Right cardiac atrium (tissue), 5 donors: ENCODE results near the gene RNASEH2B. TPM values are rescaled to one million over a fixed set of nuclear protein-coding genes. Genes with fewer than 3 reads are reported as not detected.
A peak's percentile ranks its signal among the peaks of the same experiment; 100 is the strongest.

Experiments
- ATAC-seq, 2 donors: fragments of 200-7000 bp; cut with Tn5 transposase; one replicate each; pipeline versions ENCODE4 v1.8.0 to v1.9.1; 2020; ENCODE audit warnings: moderate library complexity in 2 of 2, mild to moderate bottlenecking in 1 of 2
- DNase-seq, 3 donors: peaks; one replicate each; pipeline ENCODE4 v3.0.0-alpha.2; 2020
- H3K27ac ChIP-seq: one replicate; pipeline ENCODE4 v1.5.1; 2013; ENCODE audit warnings: mild to moderate bottlenecking, low read length, control low read depth, moderate library complexity
- H3K27me3 ChIP-seq: one replicate; pipeline ENCODE4 v1.6.1; 2013; ENCODE audit not compliant: control insufficient read depth, insufficient read depth
- H3K4me1 ChIP-seq: one replicate; pipeline ENCODE4 v1.6.1; 2013; ENCODE audit warnings: low read length; ENCODE audit not compliant: control insufficient read depth, insufficient read depth
- H3K4me3 ChIP-seq: one replicate; pipeline ENCODE4 v1.5.1; 2013; ENCODE audit warnings: low read length, control low read depth
- H3K9me3 ChIP-seq: one replicate; pipeline ENCODE4 v1.6.1; 2013; ENCODE audit warnings: low read length; ENCODE audit not compliant: control insufficient read depth
- WGBS: extraction: QIAGEN DNeasy Blood & Tissue Kit; methylation state at CpG from one replicate; pipeline ENCODE4 v1.1.7; 2013; 5-methylcytosine and 5-hydroxymethylcytosine counted together
- intact Hi-C, 4 donors: fragments of 100-400 bp; cut with DNase I; formaldehyde crosslinking; loops; one replicate each; pipeline versions ENCODE4 v1.11.0 to v1.14.0; 2022 to 2023
- polyA plus RNA-seq: library from polyadenylated mRNA; stranded (reverse); fragments of 200-250 nt; gene quantifications from one replicate; pipeline ENCODE4 v1.2.3, GENCODE V29; 2013
- total RNA-seq, 4 donors: library from RNA; stranded (reverse); fragmentation: NEBNext Ultra II Directional; extraction: Animal tissue kit (Norgen Biotek cat#: 25700); gene quantifications; one replicate each; pipeline ENCODE4 v1.2.1, GENCODE V29; 2021
- donor health status: healthy with polysubstance abuse.
- donor health status: DM: no; HTN: yes; CAD: no.
- donor health status: DM: no; HTN: no; CAD: no.
- donor health status: DM: no; HTN: yes; CAD: no; lungs with severe emphysema.
- donor health status: DM: yes; HTN: yes; CAD: no.

Gene RNASEH2B
- total and polyA plus RNA-seq, 5 donors: 45.3 to 58.0 (median 47.8) TPM

- H3K4me3 ChIP-seq: no peak overlapping the region
- peaks cover 4% of the 10 kb centered on the region for H3K4me1 ChIP-seq
- no peaks in the 10 kb centered on the region for H3K27me3 ChIP-seq
- H3K27ac ChIP-seq: no peak overlapping the region
- ATAC-seq (no peak), DNase-seq (no peak)
- H3K9me3 ChIP-seq: no peaks in the 10 kb centered on the region
- intact Hi-C loops: no loop called here
- WGBS: 88% methylated on average over 7 of the region's 7 CpGs
Observed at GRCh38 chr13:50907781-50908180, 1.8 kb upstream of the RNASEH2B start.

GRCh38 chr13:50908371-50908770 is 1.2 kb upstream of the RNASEH2B start:
- no peak for ATAC-seq
- Histone ChIP-seq H3K27ac (no peak overlapping the region), H3K27me3 (no peaks in the 10 kb centered on the region), H3K4me3 (no peak overlapping the region), H3K9me3 (no peaks in the 10 kb centered on the region), H3K4me1 (peaks cover 4% of the 10 kb centered on the region)
- intact Hi-C loops: no loop called here
- DNase-seq: no peak
- WGBS: 65% methylated on average over 4 of the region's 4 CpGs

- Histone ChIP-seq H3K27ac (peak overlapping the region; percentile 91), H3K27me3 (no peaks in the 10 kb centered on the region), H3K4me1 (peaks cover 4% of the 10 kb centered on the region), H3K4me3 (peak overlapping the region; percentile 99), H3K9me3 (no peaks in the 10 kb centered on the region)
- intact Hi-C loops: loop anchor here in 3 of 4 donors (5.0 to 10.0 kb wide), 3 partner anchors 376 to 936 kb away; no protein-coding TSS in a partner anchor
- ATAC-seq (peak; percentile 54 to 55), DNase-seq (peak in 1 of 3 donors; percentile 70)
- under 1% methylated on average over 13 of the region's 13 CpGs for WGBS
Observed at GRCh38 chr13:50910485-50910805, 854 bp downstream of the RNASEH2B start.

- no peak overlapping the region for H3K27ac ChIP-seq
- no peaks in the 10 kb centered on the region for H3K9me3 ChIP-seq
- WGBS: 45% methylated on average over 3 of the region's 3 CpGs
- H3K4me3 ChIP-seq: peak overlapping the region; percentile 99
- peaks cover 4% of the 10 kb centered on the region for H3K4me1 ChIP-seq
- DNase-seq: no peak
- no peaks in the 10 kb centered on the region for H3K27me3 ChIP-seq
- intact Hi-C loops: loop anchor here in 3 of 4 donors (5.0 to 10.0 kb wide), 3 partner anchors 376 to 936 kb away; no protein-coding TSS in a partner anchor
- ATAC-seq: no peak
Observed at GRCh38 chr13:50911081-50911631, 1.6 kb downstream of the RNASEH2B start.

- no peak overlapping the region for H3K4me3 ChIP-seq
- intact Hi-C loops: loop anchor here in 3 of 4 donors (5.0 to 10.0 kb wide), 3 partner anchors 377 to 937 kb away; no protein-coding TSS in a partner anchor
Observed at GRCh38 chr13:50911937-50912795, 2.6 kb downstream of the RNASEH2B start.

GRCh38 chr13:50912851-50913250 is 3.3 kb downstream of the RNASEH2B start:
- DNase-seq: no peak
- Histone ChIP-seq H3K9me3 (no peaks in the 10 kb centered on the region), H3K4me1 (peaks cover 11% of the 10 kb centered on the region), H3K27me3 (no peaks in the 10 kb centered on the region), H3K27ac (no peak overlapping the region), H3K4me3 (no peak overlapping the region)
- no peak for ATAC-seq
- intact Hi-C loops: loop anchor here in 3 of 4 donors (5.0 to 10.0 kb wide), 3 partner anchors 378 to 938 kb away; no protein-coding TSS in a partner anchor
- 37% methylated on average over 2 of the region's 2 CpGs for WGBS

More at GRCh38 chr13:50911937-50912795, 2.6 kb downstream of the RNASEH2B start:
- ATAC-seq (peak; percentile 9 to 52), DNase-seq (peak; percentile 83 to 94 (median 92))
- peaks cover 7% of the 10 kb centered on the region for H3K4me1 ChIP-seq
- no peaks in the 10 kb centered on the region for H3K27me3 ChIP-seq
- WGBS: 55% methylated on average over 9 of the region's 9 CpGs
- H3K9me3 ChIP-seq: no peaks in the 10 kb centered on the region
- H3K27ac ChIP-seq: peak overlapping the region; percentile 6

- no peaks in the 10 kb centered on the region for H3K27me3 ChIP-seq
- no peak overlapping the region for H3K27ac ChIP-seq
- no peak for ATAC-seq
- H3K9me3 ChIP-seq: no peaks in the 10 kb centered on the region
- DNase-seq: no peak
- H3K4me3 ChIP-seq: no peak overlapping the region
- 46% methylated on average over 9 of the region's 9 CpGs for WGBS
- H3K4me1 ChIP-seq: peaks cover 11% of the 10 kb centered on the region
- intact Hi-C loops: loop anchor here in 3 of 4 donors (5.0 to 10.0 kb wide), 3 partner anchors 379 to 939 kb away; no protein-coding TSS in a partner anchor
Observed at GRCh38 chr13:50914176-50914700, 4.6 kb downstream of the RNASEH2B start.

GRCh38 chr13:50914848-50915247 is 5.3 kb downstream of the RNASEH2B start:
- Histone ChIP-seq H3K4me1 (peaks cover 11% of the 10 kb centered on the region), H3K27me3 (no peaks in the 10 kb centered on the region), H3K9me3 (no peaks in the 10 kb centered on the region), H3K4me3 (no peak overlapping the region), H3K27ac (peak overlapping the region; percentile 40)
- ATAC-seq: no peak
- WGBS: 55% methylated on average over 1 of the region's 1 CpG
- DNase-seq: no peak
- intact Hi-C loops: loop anchor here in 3 of 4 donors (5.0 to 10.0 kb wide), 3 partner anchors 380 to 940 kb away; no protein-coding TSS in a partner anchor

- WGBS: 83% methylated on average over 5 of the region's 5 CpGs
- Histone ChIP-seq H3K9me3 (no peaks in the 10 kb centered on the region), H3K4me1 (peaks cover 11% of the 10 kb centered on the region), H3K4me3 (no peak overlapping the region), H3K27ac (no peak overlapping the region), H3K27me3 (no peaks in the 10 kb centered on the region)
- no peak for ATAC-seq
- intact Hi-C loops: loop anchor here in 2 of 4 donors (10.0 kb wide), 2 partner anchors 381 to 941 kb away; no protein-coding TSS in a partner anchor
- no peak for DNase-seq
Observed at GRCh38 chr13:50915565-50915964, 6.0 kb downstream of the RNASEH2B start.

- Histone ChIP-seq H3K27ac (peak overlapping the region; percentile 20), H3K4me1 (peaks cover 11% of the 10 kb centered on the region), H3K9me3 (no peaks in the 10 kb centered on the region), H3K4me3 (no peak overlapping the region), H3K27me3 (no peaks in the 10 kb centered on the region)
- DNase-seq (peak in 1 of 3 donors; percentile 16), ATAC-seq (peak; percentile 32 to 49)
- intact Hi-C loops: loop anchor here in 2 of 4 donors (10.0 kb wide), 2 partner anchors 382 to 942 kb away; no protein-coding TSS in a partner anchor
- 44% methylated on average over 2 of the region's 2 CpGs for WGBS
Observed at GRCh38 chr13:50916701-50917184, 7.2 kb downstream of the RNASEH2B start.
